SKM-1 (cell line): ENCODE data around the gene MYOC.
A peak's percentile ranks its signal among the peaks of the same experiment; 100 is the strongest.
"Not testable (repeated sequence)": the region's sequence is repeated elsewhere in the genome, so short reads cannot be mapped to it uniquely, and the experiment has no call there.

Experiments
- DNase-seq: peaks from one replicate; lab custom pipeline; 2025; ENCODE audit not compliant: unreplicated experiment; lab: John Stamatoyannopoulos, UW

The MYOC gene

GRCh38 chr1:171652234-171652822 is at the start of gene MYOC:
TSS of gene MYOC (minus strand) at chr1:171652688. CDS start at chr1:171652611, 77 bp downstream.
- no peak for DNase-seq

DNA sequence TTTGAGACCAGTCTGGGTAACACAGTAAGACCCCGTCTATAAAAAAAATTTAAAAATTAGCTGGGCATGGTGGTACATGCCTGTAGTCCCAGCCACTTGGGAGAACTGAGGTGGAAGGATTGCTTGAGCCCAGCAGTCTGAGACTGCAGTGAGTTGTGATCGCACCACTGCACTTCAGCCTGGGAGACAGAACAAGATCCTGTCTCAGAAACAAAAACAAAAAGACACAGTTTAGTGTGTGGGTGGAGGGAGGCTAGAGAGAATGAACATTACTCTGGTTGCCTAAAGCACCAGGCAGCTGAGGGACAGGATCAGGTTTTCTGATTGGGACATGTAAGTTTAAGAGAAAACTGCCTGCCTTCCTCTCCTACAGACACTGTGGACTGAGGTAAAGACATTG is 47.0 kb upstream of the MYOC start:
- DNase-seq = no peak

- DNase-seq = not testable (repeated sequence)
These were observed 43.3 kb upstream of the MYOC start for GRCh38 chr1:171695772-171696171.

- not testable (repeated sequence) for DNase-seq
These were observed 41.1 kb upstream of the MYOC start for GRCh38 chr1:171693541-171693940.

DNA sequence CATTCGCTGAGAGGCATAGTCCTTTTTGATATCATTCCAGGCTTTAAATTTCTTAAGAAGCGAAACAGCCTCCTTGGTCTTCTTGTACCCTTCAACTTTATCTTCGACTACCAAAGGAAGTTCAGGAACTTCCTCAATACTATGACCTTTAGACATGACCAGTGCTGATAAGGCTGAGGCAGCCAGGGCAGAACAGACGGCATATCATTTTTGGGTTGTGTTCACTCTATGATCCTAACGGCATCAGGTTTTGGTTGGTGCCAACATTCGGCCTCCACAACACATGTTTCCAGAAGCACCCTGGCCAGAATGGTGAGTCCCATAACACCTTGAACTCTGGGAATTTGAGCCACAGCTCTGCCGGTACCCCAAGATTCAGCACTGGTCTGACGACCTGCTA is 31.4 kb upstream of the MYOC start:
- no peak for DNase-seq

DNA sequence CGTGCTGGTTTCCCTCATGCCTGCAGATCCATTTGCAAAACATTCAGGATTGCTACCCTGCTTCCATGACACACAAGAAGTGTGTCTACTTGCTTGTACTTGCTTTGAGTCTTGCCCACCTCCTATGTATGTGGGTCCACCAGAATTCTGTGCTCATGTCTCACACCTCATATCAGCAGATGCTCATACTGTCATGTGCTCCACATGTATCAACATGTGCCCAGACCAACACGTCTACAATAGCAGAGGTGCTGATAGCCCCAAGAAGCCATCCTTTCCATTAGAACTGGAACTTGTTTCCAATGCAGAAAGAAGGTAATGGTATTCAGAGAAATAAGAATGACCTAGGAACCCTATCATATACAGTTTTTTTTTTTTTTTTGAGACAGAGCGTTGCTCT is 27.9 kb upstream of the MYOC start:
- no peak for DNase-seq

- no peak for DNase-seq
These were observed 24.3 kb upstream of the MYOC start for GRCh38 chr1:171676823-171677222.

DNA sequence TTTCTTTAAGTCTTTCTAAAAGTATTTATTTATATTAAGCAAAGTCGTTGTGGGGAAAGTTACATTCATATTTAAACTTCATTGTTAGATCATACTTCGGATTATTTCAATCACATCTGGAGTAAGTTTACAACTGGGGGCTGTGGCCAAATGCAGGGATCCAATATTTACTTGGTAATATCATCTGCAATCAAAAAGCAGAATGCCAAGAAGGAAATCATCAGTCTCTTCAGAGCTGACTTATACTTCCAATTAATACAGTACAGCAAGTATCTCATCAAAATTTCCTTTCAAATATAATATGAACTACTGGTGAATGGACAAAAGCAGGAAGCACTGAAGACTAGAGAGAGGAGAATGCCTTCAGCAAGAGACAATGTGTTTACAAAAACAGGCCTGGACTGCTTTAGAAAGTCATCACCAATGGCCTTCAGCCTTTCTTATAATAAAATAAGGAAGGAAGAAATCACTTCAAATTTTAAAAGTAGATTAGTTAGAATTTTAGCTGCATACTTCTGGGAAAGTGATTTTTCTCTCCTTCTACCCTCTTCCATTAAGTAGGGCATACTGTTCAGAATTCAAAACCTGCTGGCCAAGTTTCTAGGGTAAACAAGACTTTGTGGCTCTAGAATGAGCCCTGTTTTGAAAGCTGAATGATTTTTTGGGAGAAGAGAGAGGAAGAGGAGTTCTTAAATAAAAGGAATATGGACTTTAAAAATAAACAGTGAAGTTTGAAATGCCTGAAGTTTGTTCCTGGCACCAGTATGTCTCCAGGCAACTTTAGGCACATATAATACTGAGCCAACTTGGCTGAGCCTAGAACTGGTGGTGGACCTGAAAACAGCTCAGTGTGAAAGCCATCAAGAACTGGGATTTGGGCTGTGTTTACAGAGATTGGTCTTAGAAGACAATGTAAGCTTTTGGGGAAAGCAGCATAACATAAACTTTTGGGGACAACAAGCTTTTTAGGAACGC is 22.2 kb upstream of the MYOC start:
- no peak for DNase-seq

DNA sequence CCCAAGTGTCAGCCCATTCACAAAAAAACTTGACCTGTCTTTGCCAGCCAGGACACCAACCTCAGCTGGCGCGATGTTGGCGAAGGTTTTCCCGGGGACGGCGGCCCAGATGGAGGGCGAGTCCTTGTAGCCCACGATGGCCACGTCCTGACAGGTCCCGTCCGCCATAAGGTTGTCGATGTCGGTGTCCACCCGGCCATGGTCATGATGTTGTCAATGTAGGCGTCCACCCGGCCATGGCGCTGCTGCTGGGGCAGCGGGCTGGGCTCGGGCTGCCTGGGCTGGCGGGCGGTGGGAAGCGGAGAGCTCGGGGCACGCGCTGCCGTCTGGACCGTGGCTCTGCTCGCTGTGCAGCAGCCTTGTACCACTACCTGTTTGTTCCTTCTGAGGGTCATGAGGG is 18.3 kb upstream of the MYOC start:
- DNase-seq = no peak

GRCh38 chr1:171668372-171668771 is 15.9 kb upstream of the MYOC start:
- no peak for DNase-seq

DNA sequence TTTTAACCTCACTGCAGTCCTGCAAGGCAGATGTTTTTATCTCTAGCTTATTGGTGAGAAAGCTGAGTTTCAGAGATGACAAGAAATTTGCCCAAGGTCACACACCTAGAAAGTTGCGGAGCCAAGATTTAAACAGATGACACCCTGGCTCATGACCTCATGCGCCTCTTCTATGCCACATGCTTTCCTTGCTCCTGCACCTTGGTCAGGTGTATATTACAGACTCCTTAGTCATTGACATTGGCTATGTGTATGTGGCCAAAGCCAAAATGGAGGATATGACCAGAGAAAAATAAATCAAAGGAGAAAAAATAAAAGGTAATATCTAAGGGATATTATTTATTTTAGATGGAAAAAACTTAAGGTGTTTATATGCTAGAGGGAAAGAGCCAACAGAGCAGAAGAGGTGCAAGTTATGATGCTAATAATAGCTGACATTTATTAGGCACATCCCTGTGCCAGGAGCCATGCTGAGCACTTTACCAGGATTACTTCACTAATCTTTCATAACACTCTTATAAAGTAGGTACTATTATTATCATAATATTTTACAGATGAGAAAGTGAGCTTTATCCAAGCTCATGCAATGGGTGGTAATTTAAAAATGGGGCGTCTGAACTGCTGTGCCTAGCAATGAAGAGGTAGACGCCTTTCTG is 13.8 kb upstream of the MYOC start:
- DNase-seq = no peak

GRCh38 chr1:171664976-171665375 is 12.5 kb upstream of the MYOC start:
- no peak for DNase-seq

DNA sequence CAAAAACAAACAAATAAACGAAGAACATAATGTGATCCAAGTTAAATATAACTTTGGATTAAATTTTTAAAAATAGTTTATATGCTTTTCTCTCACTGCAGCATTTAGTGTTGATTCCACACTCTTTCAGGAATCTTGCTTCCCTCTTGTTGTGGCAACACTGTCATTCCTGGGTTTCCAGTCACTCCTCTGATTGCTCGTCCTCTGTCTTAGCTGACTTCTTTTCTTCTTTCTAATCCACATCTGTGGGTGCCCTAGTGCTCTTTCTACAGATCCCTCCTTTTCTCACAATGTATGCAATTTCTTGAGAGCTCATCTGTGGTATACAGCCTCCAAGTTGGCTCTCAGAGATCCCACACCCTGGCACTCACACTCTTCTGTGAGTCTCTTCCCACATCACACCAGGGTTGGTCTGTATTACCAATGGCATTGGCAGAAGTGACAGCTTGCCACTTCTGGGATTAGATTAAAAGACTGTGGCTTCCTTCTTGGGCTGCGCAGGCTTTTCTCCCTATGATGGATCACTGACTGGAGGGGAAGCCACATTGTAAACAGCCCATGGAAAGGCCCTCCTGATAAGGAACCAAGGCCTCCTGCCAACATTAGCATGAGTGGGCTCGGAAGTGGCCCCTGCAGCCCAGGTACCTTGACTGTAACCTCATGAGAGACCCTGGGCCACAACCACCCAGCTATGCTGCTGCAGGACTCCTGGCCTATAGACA is 11.5 kb upstream of the MYOC start:
- no peak for DNase-seq

DNA sequence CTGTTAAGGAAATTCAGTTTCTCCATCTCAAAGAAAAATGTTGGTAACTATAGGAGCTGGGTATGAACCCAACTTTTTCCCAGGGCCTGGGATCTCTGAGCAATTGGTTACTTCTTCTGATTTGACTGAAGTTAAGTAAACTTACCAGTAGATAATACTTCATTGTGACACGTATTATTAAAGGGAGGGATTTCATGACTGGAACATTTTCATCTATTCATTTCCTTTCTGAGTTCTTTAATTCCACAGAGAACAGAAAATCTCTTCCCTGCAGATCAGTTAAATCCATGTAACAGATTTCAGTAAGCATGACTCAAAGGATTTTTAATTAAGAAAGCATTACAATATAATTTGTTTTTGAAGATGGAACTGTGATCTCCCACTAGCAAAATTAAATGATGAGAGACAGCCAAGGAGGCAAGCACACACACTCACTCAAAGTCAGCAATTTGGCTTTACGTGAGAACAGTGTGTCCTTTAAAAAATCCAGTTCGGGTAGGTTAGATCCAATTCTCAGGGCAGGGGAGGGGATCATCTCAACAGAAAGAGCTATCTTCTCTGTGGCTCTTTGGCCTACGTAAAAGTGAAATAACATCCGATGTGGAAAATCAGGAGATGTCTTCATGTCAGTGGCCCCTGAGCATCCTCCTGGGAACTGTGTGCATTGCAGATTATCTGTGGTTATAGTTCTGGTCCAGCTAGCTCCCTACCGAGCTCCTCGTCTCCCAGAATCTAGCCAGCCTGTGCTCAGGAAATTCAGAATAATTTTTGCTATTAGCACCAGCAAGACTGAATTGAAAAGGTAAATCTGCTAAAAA is 10.8 kb upstream of the MYOC start:
- DNase-seq = no peak

DNA sequence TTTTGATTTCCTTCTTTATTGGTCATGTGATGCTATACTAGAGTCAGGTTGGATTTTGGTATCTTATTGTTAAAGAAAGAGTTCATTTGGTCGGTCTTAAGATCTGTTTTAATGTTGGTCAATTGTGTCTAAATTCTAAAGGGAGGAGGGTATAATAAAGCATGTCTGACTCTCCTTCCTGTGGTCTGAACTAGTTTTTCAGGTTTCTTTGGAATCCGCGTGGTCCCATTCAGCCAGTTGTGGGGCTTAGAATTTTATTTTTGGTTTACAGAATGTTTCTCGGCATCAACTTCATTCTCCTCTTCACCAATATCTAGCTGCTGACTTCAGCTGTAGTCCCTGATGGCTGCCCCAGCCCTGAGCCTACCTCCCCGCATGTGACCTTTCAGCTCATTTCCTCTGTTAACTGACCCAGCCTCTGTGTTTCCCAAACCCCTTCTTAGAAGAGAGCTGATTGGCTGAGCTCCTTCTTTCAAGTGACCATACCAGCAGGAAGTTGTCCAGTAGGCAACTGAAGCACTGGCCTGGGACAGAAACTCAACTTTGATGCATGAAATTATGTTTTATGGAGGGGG is 8.7 kb upstream of the MYOC start:
- DNase-seq = no peak

- not testable (repeated sequence) for DNase-seq
These were observed 3.7 kb upstream of the MYOC start for GRCh38 chr1:171656206-171656605.

- DNase-seq = no peak
These were observed 3.2 kb upstream of the MYOC start for GRCh38 chr1:171655746-171656116.

- DNase-seq = peak; percentile 13
These were observed 2.7 kb upstream of the MYOC start for GRCh38 chr1:171654942-171655745.

DNA sequence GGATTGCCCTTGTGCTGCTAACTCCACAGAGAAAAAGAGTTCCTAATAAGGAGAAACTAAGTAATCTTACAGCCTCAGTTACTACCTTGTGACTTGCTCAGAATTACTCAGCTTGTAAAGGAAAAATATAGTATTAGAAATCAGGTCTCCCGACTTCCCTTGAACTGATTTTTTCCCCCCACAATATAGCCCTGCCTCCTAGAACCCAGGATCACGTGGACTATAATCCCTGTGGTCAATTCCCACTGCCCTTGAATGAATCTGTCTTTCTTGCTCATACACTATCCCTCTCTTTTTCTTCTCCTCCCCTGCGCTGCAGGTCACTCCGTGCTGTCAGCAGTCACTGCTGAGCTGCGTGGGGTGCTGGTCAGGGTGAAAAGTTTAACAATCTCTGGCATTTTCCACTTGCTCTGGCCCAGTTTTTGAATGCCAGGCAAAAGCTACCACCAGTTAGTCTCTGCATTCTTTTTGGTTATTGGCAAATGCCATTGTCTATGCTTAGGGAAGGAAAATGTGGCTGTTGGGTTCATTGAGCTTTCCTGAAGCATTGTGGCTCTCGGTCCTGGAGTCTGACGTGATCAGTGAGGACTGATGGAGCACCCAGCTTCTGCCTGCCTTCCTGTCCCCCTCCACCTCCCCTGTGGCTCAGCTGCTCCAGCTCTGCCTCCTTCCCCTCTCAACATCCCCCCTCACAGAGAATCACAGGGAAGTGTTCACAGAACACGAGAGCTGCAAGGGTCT is 1.9 kb upstream of the MYOC start:
- no peak for DNase-seq
